HEK293 (cell line): Measurements from ENCODE around the gene PLEKHG4.

ENCODE experiments used
- CTCF ChIA-PET: fragments of 350-600 bp; formaldehyde crosslinking; extraction: SDS; loops from one replicate; lab custom pipeline; 2021; ENCODE audit warnings: antibody characterized with exemption; lab: Yijun Ruan, JAX
- POLR2A ChIA-PET: fragments of 300-600 bp; formaldehyde crosslinking; extraction: SDS; loops from one replicate; lab custom pipeline; 2020; ENCODE audit warnings: antibody characterized with exemption, inconsistent platforms; lab: Yijun Ruan, JAX
- H3K27ac ChIP-seq: fragments of 200-500 bp; sonication (Bioruptor generic); 2 replicates; pipeline ENCODE4 v1.5.1; 2014; ENCODE audit warnings: low read depth, low read length, control low read depth, inconsistent platforms; ENCODE audit errors: extremely low read depth
- H3K36me3 ChIP-seq, 2 experiments: fragments of 200-500 bp in 1 of 2; sonication (Bioruptor generic) in 1 of 2; 1 replicate in 1 of 2; 2 replicates in 1 of 2; pipeline ENCODE4 v1.5.1; 2014 to 2017; ENCODE audit warnings: inconsistent platforms in 2 of 2, low read length in 2 of 2; ENCODE audit not compliant: control insufficient read depth in 2 of 2, insufficient read depth in 1 of 2
- H3K4me1 ChIP-seq: fragments of 200-500 bp; sonication (Bioruptor generic); 2 replicates; pipeline ENCODE4 v1.5.1; 2014; ENCODE audit warnings: mild to moderate bottlenecking, low read length, inconsistent platforms; ENCODE audit not compliant: control insufficient read depth, insufficient read depth
- H3K4me3 ChIP-seq: 2 replicates; pipeline ENCODE4 v1.5.1; 2011; ENCODE audit warnings: low read depth, mild to moderate bottlenecking, control low read depth, low read length, moderate library complexity
- H3K9me3 ChIP-seq: fragments of 200-500 bp; sonication (Bioruptor generic); 2 replicates; pipeline ENCODE4 v1.5.1; 2014; ENCODE audit warnings: low read depth, low read length, inconsistent platforms; ENCODE audit not compliant: control insufficient read depth, insufficient read depth
- GLI4 ChIP-seq: fragments of 450-650 bp; formaldehyde crosslinking; IDR thresholded peaks from 2 replicates; pipeline ENCODE4 v1.5.1; 2016; ENCODE audit warnings: missing biosample characterization, missing genetic modification characterization
- GLIS1 ChIP-seq: fragments of 450-650 bp; formaldehyde crosslinking; IDR thresholded peaks from 2 replicates; pipeline ENCODE4 v1.5.1; 2016; ENCODE audit warnings: missing biosample characterization, missing genetic modification characterization
- KLF8 ChIP-seq: fragments of 450-650 bp; formaldehyde crosslinking; IDR thresholded peaks from 2 replicates; pipeline ENCODE4 v1.5.1; 2016; ENCODE audit warnings: missing biosample characterization, missing genetic modification characterization
- ZFHX2 ChIP-seq: fragments of 450-650 bp; formaldehyde crosslinking; conservative IDR thresholded peaks from 2 replicates; pipeline ENCODE4 v1.5.1; 2016; ENCODE audit warnings: missing biosample characterization, missing genetic modification characterization
- ZIC2 ChIP-seq: fragments of 450-650 bp; formaldehyde crosslinking; IDR thresholded peaks from 2 replicates; pipeline ENCODE4 v1.5.1; 2016; ENCODE audit warnings: missing biosample characterization, missing genetic modification characterization
- ZNF112 ChIP-seq: fragments of 450-650 bp; formaldehyde crosslinking; IDR thresholded peaks from 2 replicates; pipeline ENCODE4 v1.5.0; 2017; ENCODE audit warnings: missing biosample characterization, missing genetic modification characterization
- ZNF140 ChIP-seq: fragments of 450-650 bp; formaldehyde crosslinking; IDR thresholded peaks from 2 replicates; pipeline ENCODE4 v1.5.1; 2016; ENCODE audit warnings: missing biosample characterization, missing genetic modification characterization
- ZNF404 ChIP-seq: fragments of 450-650 bp; formaldehyde crosslinking; IDR thresholded peaks from 2 replicates; pipeline ENCODE4 v1.5.1; 2017; ENCODE audit warnings: missing biosample characterization, missing genetic modification characterization
- ZNF423 ChIP-seq: fragments of 450-650 bp; formaldehyde crosslinking; IDR thresholded peaks from 2 replicates; pipeline ENCODE4 v1.5.1; 2016; ENCODE audit warnings: missing biosample characterization, missing genetic modification characterization
- ZNF473 ChIP-seq: fragments of 450-650 bp; formaldehyde crosslinking; IDR thresholded peaks from 2 replicates; pipeline ENCODE4 v1.5.1; 2017; ENCODE audit warnings: missing biosample characterization, missing genetic modification characterization
- ZNF501 ChIP-seq: fragments of 450-650 bp; formaldehyde crosslinking; IDR thresholded peaks from 2 replicates; pipeline ENCODE4 v1.5.1; 2016; ENCODE audit warnings: missing biosample characterization, missing genetic modification characterization
- ZNF561 ChIP-seq: fragments of 450-650 bp; IDR thresholded peaks from 2 replicates; pipeline ENCODE4 v1.5.1; 2018; ENCODE audit warnings: missing biosample characterization, missing genetic modification characterization, borderline replicate concordance
- ZNF670 ChIP-seq: fragments of 450-650 bp; formaldehyde crosslinking; IDR thresholded peaks from 2 replicates; pipeline ENCODE4 v1.5.1; 2016; ENCODE audit warnings: missing biosample characterization, missing genetic modification characterization, low read depth
- TF ChIP-seq, protein P1 (sequence below): fragments of 450-650 bp; formaldehyde crosslinking; IDR thresholded peaks from 2 replicates; pipeline ENCODE4 v1.5.1; 2017; ENCODE audit warnings: missing biosample characterization, missing genetic modification characterization
- TF ChIP-seq, protein P2 (sequence below): fragments of 450-650 bp; formaldehyde crosslinking; IDR thresholded peaks from 2 replicates; pipeline ENCODE4 v1.5.1; 2016; ENCODE audit warnings: missing biosample characterization, missing genetic modification characterization
- TF ChIP-seq, protein P3 (sequence below): fragments of 450-650 bp; formaldehyde crosslinking; IDR thresholded peaks from 2 replicates; pipeline ENCODE4 v1.5.1; 2017; ENCODE audit warnings: missing biosample characterization, missing genetic modification characterization
- TF ChIP-seq, protein P4 (sequence below): fragments of 450-650 bp; formaldehyde crosslinking; IDR thresholded peaks from 2 replicates; pipeline ENCODE4 v1.5.1; 2016; ENCODE audit warnings: missing biosample characterization, missing genetic modification characterization

PLEKHG4 gene

DNA sequence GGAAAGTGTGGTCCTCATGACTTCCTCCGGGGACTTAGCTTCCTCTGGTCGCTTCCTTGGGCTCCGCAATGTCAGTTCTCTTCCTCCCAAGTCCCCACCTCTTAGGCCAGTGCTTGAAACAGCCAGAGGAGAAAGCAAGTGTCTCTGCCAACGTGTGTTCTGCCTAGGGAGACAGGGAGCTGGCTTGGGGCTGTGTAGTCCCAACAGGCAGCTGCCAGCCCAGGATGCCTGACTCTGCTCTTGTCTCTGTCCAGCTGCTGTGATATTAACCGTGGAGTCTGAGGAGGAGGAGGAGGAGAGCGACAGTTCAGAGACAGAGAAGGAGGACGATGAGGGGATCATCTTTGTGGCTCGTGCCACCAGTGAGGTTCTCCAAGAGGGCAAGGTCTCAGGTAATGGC lies 13.5 kb upstream of the PLEKHG4 start (continued):
- no peak for TF ChIP-seq ZNF140 (tag by site-specific recombination)
- no peak for TF ChIP-seq GLI4 (tag by site-specific recombination)
- TF ChIP-seq ZFHX2 (tag by site-specific recombination) = no peak

DNA sequence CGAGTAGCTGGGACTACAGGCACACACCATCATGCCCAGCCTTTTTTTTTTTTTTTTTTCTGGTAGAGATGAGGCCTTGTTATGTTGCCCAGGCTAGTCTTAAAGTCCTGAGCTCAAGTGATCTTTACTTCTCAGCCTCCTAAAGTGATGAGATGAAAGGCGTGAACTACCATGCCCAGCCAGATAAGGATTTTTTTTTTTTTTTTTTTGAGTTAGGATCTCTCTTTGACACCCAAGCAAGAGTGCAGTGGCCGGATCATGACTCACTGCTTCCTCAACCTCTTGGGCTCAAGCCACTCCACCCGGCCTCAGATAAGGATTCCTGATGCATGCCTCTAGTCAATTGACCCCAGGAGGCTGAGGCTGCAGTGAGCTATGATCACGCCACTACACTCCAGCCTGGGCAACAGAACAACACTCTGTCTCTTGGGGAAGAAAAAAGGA lies 11.2 kb upstream of the PLEKHG4 start:
- ChIA-PET CTCF (interaction anchor here (0.6 to 2.9 kb wide), 6 partner anchors 10 to 395 kb away, joined by 3 to 9 read pairs (median 4); partner anchors contain the start of gene PLEKHG4), POLR2A (interaction anchor here (0.6 to 1.0 kb wide), 4 partner anchors 11 to 60 kb away, joined by 3 to 5 read pairs (median 4); partner anchors contain the start of genes FHOD1 and PLEKHG4)
- H3K9me3 ChIP-seq = no peaks in the 10 kb centered on the region
- H3K4me3 ChIP-seq = no peak overlapping the region
- no peak for TF ChIP-seq ZNF473 (tag by site-specific recombination)
- TF ChIP-seq, protein P1, sequence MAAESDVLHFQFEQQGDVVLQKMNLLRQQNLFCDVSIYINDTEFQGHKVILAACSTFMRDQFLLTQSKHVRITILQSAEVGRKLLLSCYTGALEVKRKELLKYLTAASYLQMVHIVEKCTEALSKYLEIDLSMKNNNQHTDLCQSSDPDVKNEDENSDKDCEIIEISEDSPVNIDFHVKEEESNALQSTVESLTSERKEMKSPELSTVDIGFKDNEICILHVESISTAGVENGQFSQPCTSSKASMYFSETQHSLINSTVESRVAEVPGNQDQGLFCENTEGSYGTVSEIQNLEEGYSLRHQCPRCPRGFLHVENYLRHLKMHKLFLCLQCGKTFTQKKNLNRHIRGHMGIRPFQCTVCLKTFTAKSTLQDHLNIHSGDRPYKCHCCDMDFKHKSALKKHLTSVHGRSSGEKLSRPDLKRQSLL = no peak
- TF ChIP-seq, protein P2, sequence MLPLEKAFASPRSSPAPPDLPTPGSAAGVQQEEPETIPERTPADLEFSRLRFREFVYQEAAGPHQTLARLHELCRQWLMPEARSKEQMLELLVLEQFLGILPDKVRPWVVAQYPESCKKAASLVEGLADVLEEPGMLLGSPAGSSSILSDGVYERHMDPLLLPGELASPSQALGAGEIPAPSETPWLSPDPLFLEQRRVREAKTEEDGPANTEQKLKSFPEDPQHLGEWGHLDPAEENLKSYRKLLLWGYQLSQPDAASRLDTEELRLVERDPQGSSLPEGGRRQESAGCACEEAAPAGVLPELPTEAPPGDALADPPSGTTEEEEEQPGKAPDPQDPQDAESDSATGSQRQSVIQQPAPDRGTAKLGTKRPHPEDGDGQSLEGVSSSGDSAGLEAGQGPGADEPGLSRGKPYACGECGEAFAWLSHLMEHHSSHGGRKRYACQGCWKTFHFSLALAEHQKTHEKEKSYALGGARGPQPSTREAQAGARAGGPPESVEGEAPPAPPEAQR (tag by site-specific recombination) = no peak
- H3K36me3 ChIP-seq = peaks cover 0 to 5% of the 10 kb centered on the region in 2 experiments; a peak in 2 of 3 replicates
- H3K27ac ChIP-seq = no peak overlapping the region
- no peaks in the 10 kb centered on the region for H3K4me1 ChIP-seq

DNA sequence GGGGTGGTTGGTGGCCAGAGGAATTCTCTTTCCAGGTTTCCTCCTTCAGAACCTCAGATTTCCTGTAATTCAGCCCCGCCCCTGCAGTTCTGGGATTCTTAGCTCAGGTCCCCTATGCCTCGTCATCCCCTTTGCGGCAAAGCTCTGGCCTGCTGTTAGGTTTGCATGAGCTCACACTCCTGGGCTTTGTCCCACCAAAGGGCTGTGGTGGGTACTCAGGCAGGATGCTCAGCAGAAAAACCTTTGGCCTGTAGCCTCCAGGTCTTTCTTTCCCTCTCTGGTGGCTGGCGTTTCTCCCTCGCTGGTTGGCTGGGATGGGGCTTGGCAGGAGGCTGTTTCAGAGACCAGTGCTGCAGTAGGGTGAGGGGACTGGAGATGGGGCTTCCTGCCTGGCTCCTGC lies 9.6 kb upstream of the PLEKHG4 start:
- H3K27ac ChIP-seq = no peak overlapping the region
- CTCF ChIA-PET = interaction anchor here (0.7 to 2.9 kb wide), 7 partner anchors 9 to 158 kb away, joined by 3 to 9 read pairs (median 7); partner anchors contain the start of gene PLEKHG4
- POLR2A ChIA-PET = no interaction called here
- H3K9me3 ChIP-seq = no peaks in the 10 kb centered on the region
- H3K4me1 ChIP-seq = no peaks in the 10 kb centered on the region
- no peak overlapping the region for H3K4me3 ChIP-seq
- no peak for TF ChIP-seq ZNF112 (tag by site-specific recombination)
- TF ChIP-seq KLF8 (tag by site-specific recombination) = no peak
- TF ChIP-seq, protein P3, sequence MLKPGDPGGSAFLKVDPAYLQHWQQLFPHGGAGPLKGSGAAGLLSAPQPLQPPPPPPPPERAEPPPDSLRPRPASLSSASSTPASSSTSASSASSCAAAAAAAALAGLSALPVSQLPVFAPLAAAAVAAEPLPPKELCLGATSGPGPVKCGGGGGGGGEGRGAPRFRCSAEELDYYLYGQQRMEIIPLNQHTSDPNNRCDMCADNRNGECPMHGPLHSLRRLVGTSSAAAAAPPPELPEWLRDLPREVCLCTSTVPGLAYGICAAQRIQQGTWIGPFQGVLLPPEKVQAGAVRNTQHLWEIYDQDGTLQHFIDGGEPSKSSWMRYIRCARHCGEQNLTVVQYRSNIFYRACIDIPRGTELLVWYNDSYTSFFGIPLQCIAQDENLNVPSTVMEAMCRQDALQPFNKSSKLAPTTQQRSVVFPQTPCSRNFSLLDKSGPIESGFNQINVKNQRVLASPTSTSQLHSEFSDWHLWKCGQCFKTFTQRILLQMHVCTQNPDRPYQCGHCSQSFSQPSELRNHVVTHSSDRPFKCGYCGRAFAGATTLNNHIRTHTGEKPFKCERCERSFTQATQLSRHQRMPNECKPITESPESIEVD (tag by site-specific recombination) = no peak
- TF ChIP-seq, protein P4, sequence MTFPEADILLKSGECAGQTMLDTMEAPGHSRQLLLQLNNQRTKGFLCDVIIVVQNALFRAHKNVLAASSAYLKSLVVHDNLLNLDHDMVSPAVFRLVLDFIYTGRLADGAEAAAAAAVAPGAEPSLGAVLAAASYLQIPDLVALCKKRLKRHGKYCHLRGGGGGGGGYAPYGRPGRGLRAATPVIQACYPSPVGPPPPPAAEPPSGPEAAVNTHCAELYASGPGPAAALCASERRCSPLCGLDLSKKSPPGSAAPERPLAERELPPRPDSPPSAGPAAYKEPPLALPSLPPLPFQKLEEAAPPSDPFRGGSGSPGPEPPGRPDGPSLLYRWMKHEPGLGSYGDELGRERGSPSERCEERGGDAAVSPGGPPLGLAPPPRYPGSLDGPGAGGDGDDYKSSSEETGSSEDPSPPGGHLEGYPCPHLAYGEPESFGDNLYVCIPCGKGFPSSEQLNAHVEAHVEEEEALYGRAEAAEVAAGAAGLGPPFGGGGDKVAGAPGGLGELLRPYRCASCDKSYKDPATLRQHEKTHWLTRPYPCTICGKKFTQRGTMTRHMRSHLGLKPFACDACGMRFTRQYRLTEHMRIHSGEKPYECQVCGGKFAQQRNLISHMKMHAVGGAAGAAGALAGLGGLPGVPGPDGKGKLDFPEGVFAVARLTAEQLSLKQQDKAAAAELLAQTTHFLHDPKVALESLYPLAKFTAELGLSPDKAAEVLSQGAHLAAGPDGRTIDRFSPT (tag by site-specific recombination) = no peak
- no peak for TF ChIP-seq ZNF404
- no peak for TF ChIP-seq ZNF501
- peaks cover 0 to 5% of the 10 kb centered on the region in 2 experiments; a peak in 2 of 3 replicates for H3K36me3 ChIP-seq

DNA sequence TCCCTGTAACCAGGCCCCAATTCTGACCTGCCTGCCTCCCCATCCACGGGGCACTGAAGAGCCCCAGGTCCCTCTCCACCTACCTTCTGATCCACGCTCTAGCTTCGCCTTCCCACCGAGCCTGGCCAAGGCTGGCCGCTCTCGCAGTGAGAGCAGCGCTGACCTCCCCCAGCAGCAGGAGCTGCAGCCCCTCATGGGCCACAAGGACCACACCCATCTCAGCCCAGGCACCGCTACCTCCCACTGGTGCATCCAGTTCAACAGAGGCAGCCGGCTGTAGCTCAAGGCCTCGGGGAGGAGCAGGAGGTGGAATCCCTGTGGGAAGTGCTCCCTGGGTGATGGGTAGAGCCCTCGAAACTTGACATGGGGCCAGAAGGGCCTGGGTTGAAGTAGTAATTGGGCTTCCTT lies 8.4 kb upstream of the PLEKHG4 start:
- ChIA-PET CTCF (interaction anchor here (0.9 to 2.1 kb wide), 4 partner anchors 10 to 68 kb away, joined by 3 to 7 read pairs (median 6); no protein-coding TSS in a partner anchor), POLR2A (interaction anchor here (0.7 to 1.3 kb wide), 5 partner anchors 10 to 143 kb away, joined by 3 to 8 read pairs (median 3); partner anchors contain the start of genes FHOD1 and SLC9A5)
- H3K27ac ChIP-seq = no peak overlapping the region
- no peaks in the 10 kb centered on the region for H3K4me1 ChIP-seq
- no peaks in the 10 kb centered on the region for H3K9me3 ChIP-seq
- TF ChIP-seq GLIS1 (tag by site-specific recombination) (peak; percentile 21), ZNF670 (tag by site-specific recombination) (no peak), ZNF561 (tag by site-specific recombination) (no peak), ZNF423 (no peak), ZIC2 (peak; percentile 56)
- peaks cover 0 to 10% of the 10 kb centered on the region in 2 experiments; a peak in 2 of 3 replicates for H3K36me3 ChIP-seq
- no peak overlapping the region for H3K4me3 ChIP-seq
